K562 (cell line): Measurements from ENCODE around the gene EIF4G1. TPM values are rescaled to one million over a fixed set of nuclear protein-coding genes. Genes with fewer than 3 reads are reported as not detected.

Experiments used
- ATAC-seq: fragments of 200-7000 bp; cut with Tn5 transposase; 3 replicates; pipeline ENCODE4 v1.9.1; 2020; ENCODE audit warnings: moderate library complexity
- BruUV-seq: library from RNA; stranded (reverse); fragments of 400-500 nt; replicated peaks from 2 replicates; lab custom pipeline; 2021; lab: Mats Ljungman, UMichigan
- CTCF ChIA-PET: fragments of 300-600 bp; formaldehyde crosslinking; extraction: SDS; loops from one replicate; lab custom pipeline; 2021; ENCODE audit warnings: low intra/inter-chr PET ratio; lab: Yijun Ruan, JAX
- POLR2A ChIA-PET: fragments of 300-600, 350-650 bp; sonication (Branson Sonifier 250); formaldehyde crosslinking; extraction: SDS; loops from one replicate; lab custom pipeline; 2021; ENCODE audit warnings: antibody characterized with exemption, inconsistent platforms; lab: Yijun Ruan, JAX
- DNase-seq, 4 experiments: peaks; one replicate each; pipeline versions ENCODE4 v3.0.0 to v3.0.0-alpha.2; 2011 to 2018; ENCODE audit warnings: low spot score in 3 of 4, mixed read lengths in 3 of 4; ENCODE audit errors: extremely low read depth in 1 of 4
- FAIRE-seq: peaks from 2 replicates; lab custom pipeline; 2011; peaks lifted over from hg19 to GRCh38; lab: Jason Lieb, UNC
- H2AFZ ChIP-seq: 2 replicates; pipeline ENCODE4 v1.6.0; 2011; ENCODE audit warnings: low read depth, low read length, control low read depth, inconsistent platforms
- H3K27ac ChIP-seq: fragments of 200-600 bp; 3 replicates; pipeline ENCODE4 v1.8.0; 2011; ENCODE audit warnings: low read depth, mild to moderate bottlenecking, control low read depth, inconsistent platforms, low read length, moderate library complexity, mixed read lengths; ENCODE audit errors: extremely low read depth
- H3K27me3 ChIP-seq, 2 experiments: fragments of 300-600 bp in 1 of 2; 2 replicates in 1 of 2; 3 replicates in 1 of 2; pipeline versions ENCODE4 v1.6.0 to v1.8.0; 2011; ENCODE audit warnings: inconsistent platforms in 2 of 2, low read length in 2 of 2, mild to moderate bottlenecking in 1 of 2, mixed read lengths in 1 of 2, moderate library complexity in 1 of 2; ENCODE audit not compliant: control insufficient read depth in 2 of 2, insufficient read depth in 2 of 2
- H3K36me3 ChIP-seq: fragments of 300-600 bp; 3 replicates; pipeline ENCODE4 v1.8.0; 2011; ENCODE audit warnings: mild to moderate bottlenecking, low read length, inconsistent platforms; ENCODE audit not compliant: control insufficient read depth, insufficient read depth
- H3K4me1 ChIP-seq, 2 experiments: fragments of 200-600 bp in 1 of 2; replicated peaks in 1 of 2; 2 replicates in 1 of 2; 3 replicates in 1 of 2; pipeline versions ENCODE4 v1.5.1 to v1.8.0; 2011; ENCODE audit warnings: inconsistent platforms in 2 of 2, low read length in 2 of 2, mild to moderate bottlenecking in 1 of 2, mixed read lengths in 1 of 2, moderate library complexity in 1 of 2; ENCODE audit not compliant: control insufficient read depth in 2 of 2, insufficient read depth in 2 of 2
- H3K4me2 ChIP-seq: 2 replicates; pipeline ENCODE4 v1.6.1; 2011; ENCODE audit warnings: low read length, control low read depth, inconsistent platforms, mixed read lengths; ENCODE audit not compliant: insufficient read depth
- H3K4me3 ChIP-seq: fragments of 200-600 bp; sonication (generic), shearing (Covaris generic); 2 replicates; pipeline ENCODE4 v1.5.1; 2016; ENCODE audit warnings: control low read depth, inconsistent platforms
- H3K79me2 ChIP-seq: fragments of 200-600 bp; 3 replicates; pipeline ENCODE4 v1.8.0; 2011; ENCODE audit warnings: low read length, inconsistent platforms; ENCODE audit not compliant: control insufficient read depth, insufficient read depth
- H3K9ac ChIP-seq, 2 experiments: 2 replicates each; pipeline versions ENCODE4 v1.6.0 to v1.6.1; 2011; ENCODE audit warnings: low read depth in 2 of 2, low read length in 2 of 2, control low read depth in 1 of 2, inconsistent platforms in 1 of 2, mild to moderate bottlenecking in 1 of 2, mixed read lengths in 1 of 2; ENCODE audit not compliant: insufficient read depth in 1 of 2
- H3K9me1 ChIP-seq: one replicate; pipeline ENCODE4 v1.6.0; 2011; ENCODE audit warnings: inconsistent platforms, mild to moderate bottlenecking, low read length, moderate library complexity; ENCODE audit not compliant: control insufficient read depth, insufficient read depth
- H3K9me3 ChIP-seq: replicated peaks from 2 replicates; pipeline ENCODE4 v1.5.1; 2011; ENCODE audit warnings: low read depth, low read length, inconsistent platforms; ENCODE audit not compliant: control insufficient read depth, insufficient read depth
- H4K20me1 ChIP-seq: replicated peaks from 2 replicates; pipeline ENCODE4 v1.6.1; 2011; ENCODE audit warnings: low read length, inconsistent platforms, mixed read lengths; ENCODE audit not compliant: control insufficient read depth, insufficient read depth
- CEBPG ChIP-seq, 3 experiments: fragments of 200-800 bp in 1 of 3; sonication (Bioruptor generic) in 1 of 3; sonication (generic) in 1 of 3; formaldehyde crosslinking in 1 of 3; IDR thresholded peaks in 2 of 3; conservative IDR thresholded peaks in 1 of 3; 2 replicates each; pipeline versions ENCODE4 v1.6.1 to v1.8.0; 2016 to 2022; ENCODE audit warnings: missing compliant biosample characterization in 2 of 3, missing genetic modification characterization in 2 of 3, mild to moderate bottlenecking in 1 of 3, missing genetic modification reagents in 1 of 3
- CGGBP1 ChIP-seq: fragments of 250-450 bp; sonication (Bioruptor Pico); IDR thresholded peaks from 2 replicates; pipeline ENCODE4 v1.9.0; 2021; ENCODE audit warnings: mild to moderate bottlenecking
- FOXM1 ChIP-seq, 2 experiments: fragments of 450-650 bp in 1 of 2; sonication (generic) in 1 of 2; formaldehyde crosslinking in 1 of 2; IDR thresholded peaks; 2 replicates each; pipeline versions ENCODE4 v1.6.1 to v1.9.0; 2017 to 2022; ENCODE audit warnings: low read depth in 2 of 2, mild to moderate bottlenecking in 2 of 2, missing genetic modification reagents in 1 of 2, moderate library complexity in 1 of 2
- TCF15 ChIP-seq: fragments of 250-450 bp; sonication (Bioruptor Pico); IDR thresholded peaks from 2 replicates; pipeline ENCODE4 v1.8.0; 2022; ENCODE audit warnings: moderate library complexity, mild to moderate bottlenecking, inconsistent platforms
- TSHZ1 ChIP-seq: fragments of 250-450 bp; sonication (Bioruptor Pico); IDR thresholded peaks from 2 replicates; pipeline ENCODE4 v1.4.0; 2020; ENCODE audit warnings: mild to moderate bottlenecking, moderate library complexity
- ZNF449 ChIP-seq: fragments of 250-450 bp; sonication (Bioruptor Pico); IDR thresholded peaks from 2 replicates; pipeline ENCODE4 v1.8.0; 2022; ENCODE audit warnings: moderate library complexity, mild to moderate bottlenecking, inconsistent platforms
- WGBS: fragments of 100-300 bp; shearing (Covaris generic); methylation state at CpG from one replicate; pipeline ENCODE4 v1.1.6; 2016; ENCODE audit warnings: low coverage, mixed read lengths; ENCODE audit not compliant: insufficient coverage; ENCODE audit errors: missing lambda C conversion rate; 5-methylcytosine and 5-hydroxymethylcytosine counted together
- in situ Hi-C: fragments of 300-500 bp; cut with MboI; formaldehyde crosslinking; loops from 4 replicates; pipeline ENCODE4 v1.15.0; 2018; ENCODE audit warnings: inconsistent platforms, mixed read lengths
- intact Hi-C: fragments of 100-400 bp; cut with micrococcal nuclease; formaldehyde crosslinking; loops from 2 replicates; pipeline ENCODE4 v1.14.2; 2022
- polyA plus RNA-seq, 8 experiments: library from polyadenylated mRNA; depleted of rRNA in 4 of 8; stranded (reverse) in 5 of 8; unstranded in 3 of 8; fragments of >200 nt; fragmentation: Nextera tagmentation in 2 of 8; fragmentation: Illumina TruSeq in 1 of 8; extraction: Ambion mirVana in 2 of 8; extraction: Trizol in 1 of 8; gene quantifications; 2 replicates each; pipeline versions ENCODE4 v1.2.1 to v1.2.3, GENCODE V29; 2011 to 2014; ENCODE audit warnings: inconsistent platforms in 1 of 8, missing spikeins in 1 of 8
- total RNA-seq, 7 experiments: library from RNA; depleted of rRNA in 6 of 7; stranded (reverse); fragments of >200 nt in 6 of 7; fragmentation: Illumina TruSeq in 2 of 7; extraction: Trizol in 2 of 7; gene quantifications; 2 replicates each; pipeline versions ENCODE4 v1.2.1 to v1.2.3, GENCODE V29; 2011 to 2021; ENCODE audit warnings: low replicate concordance in 1 of 7

EIF4G1 gene
- total and polyA plus RNA-seq, 9 of the 15 experiments (the other 6 are each of a cell fraction or from before 2014, with no cell fraction given) = 4.6 to 505 (median 155) TPM

- TF ChIP-seq TCF15 (no peak), TSHZ1 (CRISPR knock-in tag) (no peak)
Measured at GRCh38 chr3:184358921-184359350, 44.5 kb downstream of the EIF4G1 start (continued).

- DNase-seq (no peak), FAIRE-seq (no peak), ATAC-seq (no peak)
- H3K79me2 ChIP-seq = peaks cover 49% of the 10 kb centered on the region
- H3K9me1 ChIP-seq = peaks cover 5% of the 10 kb centered on the region
- H3K9ac ChIP-seq = peak overlapping the region in 1 of 2 experiments; percentile 89; a peak in 2 of 4 replicates
- CTCF ChIA-PET = no interaction called here
- no peak overlapping the region for H2AFZ ChIP-seq
- H3K9me3 ChIP-seq = no peaks in the 10 kb centered on the region
- H3K27ac ChIP-seq = no peak overlapping the region
- H3K4me1 ChIP-seq = peaks cover 25 to 64% of the 10 kb centered on the region in 2 experiments
- H3K4me2 ChIP-seq = peak overlapping the region; percentile 46
- peaks cover 48% of the 10 kb centered on the region; the same call in 2 of the 3 replicates for H3K36me3 ChIP-seq
- no peaks in the 10 kb centered on the region for H4K20me1 ChIP-seq
- H3K4me3 ChIP-seq = no peak overlapping the region
- 51% methylated on average over 8 of the region's 9 CpGs for WGBS
- POLR2A ChIA-PET = interaction anchor here (0.6 to 1.7 kb wide), 4 partner anchors 11 to 224 kb away, joined by 3 to 9 read pairs (median 4); partner anchors contain the start of gene EIF2B5
- TF ChIP-seq ZNF449 (no peak), CEBPG (CRISPR knock-in tag; IDR thresholded peaks at IDR 0.05) (no peak), CEBPG (tag; conservative IDR thresholded peaks at IDR 0.05 in 1 of 2, IDR thresholded peaks at IDR 0.05 in 1 of 2) (no peak), FOXM1 (IDR thresholded peaks at IDR 0.05; ENCODE audit: low read depth) (no peak), FOXM1 (CRISPR knock-in tag; IDR thresholded peaks at IDR 0.05; ENCODE audit: low read depth) (no peak), CGGBP1 (CRISPR knock-in tag) (no peak)
- intact Hi-C loops = no loop called here
- in situ Hi-C loops = no loop called here
- H3K27me3 ChIP-seq = no peaks in the 10 kb centered on the region
- BruUV-seq = no TSS peak
Measured at GRCh38 chr3:184359610-184360009, 45.2 kb downstream of the EIF4G1 start.
